ENCODE results near the gene ZNF3.

Gene ZNF3

GRCh38 chr7:100053215-100053614 is 28.3 kb downstream of the ZNF3 start:
- DNase-seq (ENCODE audit: low read depth): peak; percentile 74

DNA sequence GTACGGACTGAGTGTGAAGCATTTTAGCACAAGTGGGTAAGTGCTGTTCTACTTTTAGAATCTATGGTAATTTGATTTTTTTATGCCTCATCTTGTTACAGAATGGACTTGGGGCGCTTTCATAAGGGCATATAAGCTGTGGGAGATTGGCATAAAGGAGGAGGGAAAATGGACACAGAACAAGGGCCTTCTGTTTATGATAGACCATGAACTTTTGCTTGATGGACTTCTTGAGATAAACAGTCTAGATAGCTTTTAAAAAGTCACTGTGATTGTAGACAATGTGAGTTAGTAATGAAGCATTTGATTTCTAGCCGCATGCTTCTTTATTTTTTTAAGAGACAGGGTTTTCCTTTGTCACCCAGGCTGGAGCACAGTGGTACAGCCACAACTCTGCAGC is 29.9 kb downstream of the ZNF3 start:
- DNase-seq (ENCODE audit: low read depth): no peak

GRCh38 chr7:100049441-100050291 is 31.9 kb downstream of the ZNF3 start, which contains the start of gene ZSCAN21:
Gene ZSCAN21 (plus strand): TSS chr7:100049774. CDS start chr7:100057007, 7,233 bp downstream.
- peak; percentile 85 for DNase-seq (ENCODE audit: low read depth)

- no peak for DNase-seq (ENCODE audit: low read depth)
Observed at GRCh38 chr7:100048680-100049079, 32.8 kb downstream of the ZNF3 start.

DNA sequence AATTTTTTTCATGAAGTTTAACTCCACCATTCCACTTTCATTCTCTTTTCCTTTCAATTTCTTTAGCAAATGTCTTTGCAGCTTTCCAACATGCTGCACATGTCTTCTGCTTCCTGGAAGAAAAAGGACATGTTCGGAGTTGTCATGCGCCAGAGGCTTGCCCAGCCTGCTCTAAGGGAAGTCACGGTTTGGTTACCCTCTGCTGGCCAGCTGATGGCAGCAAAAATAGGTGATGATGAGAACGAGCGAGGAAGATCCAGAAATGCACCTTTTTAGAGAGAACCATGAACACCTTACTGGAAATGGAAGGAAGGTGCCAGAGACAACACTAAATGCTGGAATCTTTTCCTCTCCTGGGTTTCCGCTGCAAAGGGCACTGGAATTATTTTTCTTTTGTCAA is 36.8 kb downstream of the ZNF3 start:
- DNase-seq (ENCODE audit: low read depth): no peak

GRCh38 chr7:100040575-100040974 is 40.9 kb downstream of the ZNF3 start:
- DNase-seq (ENCODE audit: low read depth): no peak

DNA sequence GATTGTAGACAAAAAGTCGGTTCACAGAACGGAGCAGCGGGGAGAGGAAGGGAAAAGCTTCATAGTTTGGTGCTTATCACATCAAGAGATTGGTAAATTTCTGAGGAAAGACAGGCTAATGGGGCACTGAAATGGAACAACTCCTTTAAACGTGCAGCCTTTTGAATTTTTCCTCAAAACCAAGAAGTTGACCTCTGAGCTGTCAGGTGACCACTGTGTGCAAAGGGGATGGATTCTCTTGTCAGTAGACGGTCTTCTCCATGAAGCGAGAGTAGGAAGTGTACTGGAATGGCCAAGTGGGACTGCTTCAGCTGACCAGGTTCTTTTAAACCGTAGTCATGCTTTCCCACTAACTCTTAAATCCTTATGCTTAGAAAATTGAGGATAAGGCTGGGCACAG is 43.2 kb downstream of the ZNF3 start:
- no peak for DNase-seq (ENCODE audit: low read depth)

- no peak for DNase-seq (ENCODE audit: low read depth)
Observed at GRCh38 chr7:100035876-100036275, 45.6 kb downstream of the ZNF3 start.

GRCh38 chr7:100034871-100035510 is 46.5 kb downstream of the ZNF3 start:
- peak; percentile 34 for DNase-seq (ENCODE audit: low read depth)

DNA sequence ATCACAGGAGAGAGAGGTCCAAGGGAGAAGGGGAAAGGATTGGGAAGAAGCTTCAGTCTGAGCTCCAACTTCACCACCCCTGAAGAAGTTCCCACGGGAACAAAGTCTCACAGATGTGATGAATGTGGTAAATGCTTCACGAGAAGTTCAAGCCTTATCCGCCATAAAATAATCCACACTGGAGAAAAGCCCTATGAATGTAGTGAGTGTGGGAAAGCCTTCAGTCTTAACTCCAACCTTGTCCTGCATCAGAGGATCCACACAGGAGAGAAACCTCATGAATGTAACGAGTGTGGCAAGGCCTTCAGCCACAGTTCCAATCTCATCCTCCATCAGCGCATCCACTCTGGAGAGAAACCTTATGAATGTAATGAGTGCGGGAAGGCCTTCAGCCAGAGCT is 48.0 kb downstream of the ZNF3 start:
- DNase-seq (ENCODE audit: low read depth): no peak

GRCh38 chr7:100029596-100029995 is 51.9 kb downstream of the ZNF3 start:
- DNase-seq (ENCODE audit: low read depth): no peak

GRCh38 chr7:100027197-100027596 is 54.3 kb downstream of the ZNF3 start:
- DNase-seq (ENCODE audit: low read depth): no peak

GRCh38 chr7:100024020-100024619 is 57.4 kb downstream of the ZNF3 start:
- no peak for DNase-seq (ENCODE audit: low read depth)

- DNase-seq (ENCODE audit: low read depth): no peak
Observed at GRCh38 chr7:100023526-100023925, 58.0 kb downstream of the ZNF3 start.

DNA sequence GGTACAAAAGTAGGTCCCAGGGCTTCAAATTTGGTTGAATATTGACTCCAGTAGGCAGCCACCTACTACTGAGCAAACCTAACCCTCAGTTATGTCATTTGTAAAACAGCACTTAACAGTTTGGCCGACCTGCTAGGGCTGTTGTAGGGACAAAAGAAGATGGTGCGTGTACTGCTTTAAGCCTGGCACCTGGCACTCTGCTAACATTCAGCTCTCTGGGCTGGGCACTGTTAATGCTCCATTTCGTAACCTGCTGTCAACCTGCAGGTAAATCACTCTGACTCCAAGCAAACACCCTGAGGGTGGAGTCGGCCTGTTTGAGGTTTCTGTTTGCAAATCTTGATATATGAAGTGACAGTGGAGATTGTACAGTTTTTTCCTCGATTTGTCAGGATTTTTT is 58.9 kb downstream of the ZNF3 start:
- DNase-seq (ENCODE audit: low read depth): no peak

DNA sequence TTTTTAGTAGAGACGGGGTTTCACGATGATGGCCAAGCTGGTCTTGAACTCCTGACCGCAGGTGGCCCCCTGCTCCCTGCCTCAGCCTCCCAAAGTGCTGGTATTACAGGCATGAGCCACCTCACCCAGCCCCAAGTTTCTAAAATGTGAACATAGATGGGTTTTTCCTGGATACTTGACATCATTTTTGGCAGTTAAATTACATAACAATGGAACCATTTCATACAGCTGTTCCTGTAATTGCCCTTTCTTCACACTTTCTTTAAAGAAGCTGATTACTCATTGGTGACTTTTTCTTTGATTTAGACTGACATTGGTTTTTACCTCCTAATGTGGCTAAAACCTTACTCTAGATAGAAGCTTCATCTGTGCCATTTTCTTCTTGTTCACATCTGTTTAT is 60.2 kb downstream of the ZNF3 start:
- DNase-seq (ENCODE audit: low read depth): no peak
